ENCODE data around the gene PLCB1. TPM values are rescaled to one million over a fixed set of nuclear protein-coding genes. Genes with fewer than 3 reads are reported as not detected.
A peak's percentile ranks its signal among the peaks of the same experiment; 100 is the strongest.

PLCB1 gene
- total and polyA plus RNA-seq, 2 experiments from 2014 or later, result 14.9 to 20.7 TPM

DNA sequence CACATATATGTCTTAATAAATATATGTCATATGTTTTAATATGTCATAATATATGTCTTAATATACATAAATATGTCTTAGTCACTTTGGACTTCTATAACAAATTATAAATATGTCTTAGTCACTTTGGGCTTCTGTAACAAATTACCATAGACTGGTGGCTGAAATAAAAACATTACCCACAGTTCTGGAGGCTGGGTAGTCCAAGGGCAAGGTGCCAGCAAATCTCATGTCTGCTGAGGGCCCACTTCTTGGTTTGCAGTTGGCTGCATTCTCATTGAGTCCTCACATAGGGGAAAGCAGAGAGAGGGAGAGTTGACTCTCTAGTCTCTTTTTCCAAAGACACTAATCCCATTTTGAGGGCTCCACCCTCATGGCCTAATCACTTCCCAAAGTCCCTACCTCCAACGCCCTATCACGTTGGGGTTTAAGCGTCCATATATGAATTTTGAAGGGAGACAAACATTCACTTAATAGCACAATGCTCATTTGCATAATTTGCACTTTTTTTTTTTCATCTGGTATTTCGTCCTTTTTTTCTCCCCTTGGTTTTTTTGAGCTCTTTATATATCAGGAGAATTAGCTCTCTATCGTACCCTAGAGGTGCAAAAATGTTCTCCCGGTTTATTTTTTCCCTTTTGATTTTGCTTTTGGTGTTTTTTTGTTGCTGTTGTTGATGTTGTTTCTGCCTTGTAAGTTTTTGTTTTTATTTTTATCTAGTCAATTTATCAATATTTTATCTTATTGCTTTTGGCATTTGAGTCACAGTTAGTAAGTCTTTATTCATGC lies 266.4 kb downstream of the PLCB1 start:
- Histone ChIP-seq H4K20me1 (replicated peaks; ENCODE audit: insufficient read depth) (no peaks in the 10 kb centered on the region), H2AFZ (no peak overlapping the region), H3K79me2 (replicated peaks; ENCODE audit: insufficient read depth) (no peaks in the 10 kb centered on the region), H3K27ac (ENCODE audit: low read depth) (no peak overlapping the region), H3K4me3 (no peak overlapping the region), H3F3A (replicated peaks; ENCODE audit: low read depth) (no peaks in the 10 kb centered on the region), H3K9me2 (ENCODE audit: insufficient read depth) (no peaks in the 10 kb centered on the region), H3K27me3 (ENCODE audit: insufficient read depth) (no peaks in the 10 kb centered on the region), H3K36me3 (ENCODE audit: insufficient read depth) (no peaks in the 10 kb centered on the region), H3K4me1 (ENCODE audit: insufficient read depth) (no peaks in the 10 kb centered on the region), H3K4me2 (no peak overlapping the region)
- no peaks in the 10 kb centered on the region for H3K4me1 Mint-ChIP-seq
- no peaks in the 10 kb centered on the region for H3K9me3 Mint-ChIP-seq
- H3K4me3 Mint-ChIP-seq, result no peak overlapping the region
- H3K36me3 Mint-ChIP-seq (ENCODE audit: low read depth), result no peaks in the 10 kb centered on the region
- no peaks in the 10 kb centered on the region for H3K27me3 Mint-ChIP-seq (ENCODE audit: insufficient read depth, low read depth, poor library complexity)
- no peak overlapping the region for H3K27ac Mint-ChIP-seq
- DNase-seq (ENCODE audit: low spot score), result peak; percentile 35
- no peak for TF ChIP-seq ZNF114 (CRISPR knock-in tag; IDR thresholded peaks at IDR 0.05)
- TF ChIP-seq, protein P1, sequence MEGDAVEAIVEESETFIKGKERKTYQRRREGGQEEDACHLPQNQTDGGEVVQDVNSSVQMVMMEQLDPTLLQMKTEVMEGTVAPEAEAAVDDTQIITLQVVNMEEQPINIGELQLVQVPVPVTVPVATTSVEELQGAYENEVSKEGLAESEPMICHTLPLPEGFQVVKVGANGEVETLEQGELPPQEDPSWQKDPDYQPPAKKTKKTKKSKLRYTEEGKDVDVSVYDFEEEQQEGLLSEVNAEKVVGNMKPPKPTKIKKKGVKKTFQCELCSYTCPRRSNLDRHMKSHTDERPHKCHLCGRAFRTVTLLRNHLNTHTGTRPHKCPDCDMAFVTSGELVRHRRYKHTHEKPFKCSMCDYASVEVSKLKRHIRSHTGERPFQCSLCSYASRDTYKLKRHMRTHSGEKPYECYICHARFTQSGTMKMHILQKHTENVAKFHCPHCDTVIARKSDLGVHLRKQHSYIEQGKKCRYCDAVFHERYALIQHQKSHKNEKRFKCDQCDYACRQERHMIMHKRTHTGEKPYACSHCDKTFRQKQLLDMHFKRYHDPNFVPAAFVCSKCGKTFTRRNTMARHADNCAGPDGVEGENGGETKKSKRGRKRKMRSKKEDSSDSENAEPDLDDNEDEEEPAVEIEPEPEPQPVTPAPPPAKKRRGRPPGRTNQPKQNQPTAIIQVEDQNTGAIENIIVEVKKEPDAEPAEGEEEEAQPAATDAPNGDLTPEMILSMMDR (conservative IDR thresholded peaks at IDR 0.05; ENCODE audit: low read depth in 2 of 2), result peak; percentile 28 to 64
- no peak for ATAC-seq

GRCh38 chr20:8399947-8400346 lies 267.9 kb downstream of the PLCB1 start:
- Mint-ChIP-seq H3K27me3 (ENCODE audit: insufficient read depth, low read depth, poor library complexity) (no peaks in the 10 kb centered on the region), H3K4me3 (no peak overlapping the region), H3K27ac (no peak overlapping the region), H3K4me1 (no peaks in the 10 kb centered on the region), H3K9me3 (no peaks in the 10 kb centered on the region), H3K36me3 (ENCODE audit: low read depth) (no peaks in the 10 kb centered on the region)
- Histone ChIP-seq H3K79me2 (replicated peaks; ENCODE audit: insufficient read depth) (no peaks in the 10 kb centered on the region), H3K27me3 (ENCODE audit: insufficient read depth) (no peaks in the 10 kb centered on the region), H4K20me1 (replicated peaks; ENCODE audit: insufficient read depth) (no peaks in the 10 kb centered on the region), H2AFZ (no peak overlapping the region), H3K9me2 (ENCODE audit: insufficient read depth) (no peaks in the 10 kb centered on the region), H3K4me2 (no peak overlapping the region), H3K36me3 (ENCODE audit: insufficient read depth) (no peaks in the 10 kb centered on the region), H3K4me1 (ENCODE audit: insufficient read depth) (no peaks in the 10 kb centered on the region), H3F3A (replicated peaks; ENCODE audit: low read depth) (no peaks in the 10 kb centered on the region), H3K27ac (ENCODE audit: low read depth) (no peak overlapping the region), H3K4me3 (no peak overlapping the region)
- ATAC-seq (no peak), DNase-seq (ENCODE audit: low spot score) (no peak)
- TF ChIP-seq STAT1 (IDR thresholded peaks at IDR 0.05; ENCODE audit: unreplicated experiment), result no peak

- Histone ChIP-seq H4K20me1 (replicated peaks; ENCODE audit: insufficient read depth) (no peaks in the 10 kb centered on the region), H3F3A (replicated peaks; ENCODE audit: low read depth) (no peaks in the 10 kb centered on the region), H3K4me3 (no peak overlapping the region), H3K27me3 (ENCODE audit: insufficient read depth) (no peaks in the 10 kb centered on the region), H2AFZ (no peak overlapping the region), H3K36me3 (ENCODE audit: insufficient read depth) (no peaks in the 10 kb centered on the region), H3K4me1 (ENCODE audit: insufficient read depth) (no peaks in the 10 kb centered on the region), H3K9me2 (ENCODE audit: insufficient read depth) (no peaks in the 10 kb centered on the region), H3K27ac (ENCODE audit: low read depth) (no peak overlapping the region), H3K4me2 (no peak overlapping the region), H3K79me2 (replicated peaks; ENCODE audit: insufficient read depth) (no peaks in the 10 kb centered on the region)
- Mint-ChIP-seq H3K4me3 (no peak overlapping the region), H3K4me1 (no peaks in the 10 kb centered on the region), H3K36me3 (ENCODE audit: low read depth) (no peaks in the 10 kb centered on the region), H3K27me3 (ENCODE audit: insufficient read depth, low read depth, poor library complexity) (no peaks in the 10 kb centered on the region), H3K27ac (no peak overlapping the region), H3K9me3 (no peaks in the 10 kb centered on the region)
- TF ChIP-seq CREB1 (CRISPR knock-in tag; IDR thresholded peaks at IDR 0.05; ENCODE audit: low read depth) (no peak), ZNF331 (CRISPR knock-in tag; IDR thresholded peaks at IDR 0.05; ENCODE audit: low read depth) (no peak), NANOG (IDR thresholded peaks at IDR 0.05; ENCODE audit: borderline replicate concordance) (no peak), EZH2phosphoT487 (IDR thresholded peaks at IDR 0.05; ENCODE audit: unreplicated experiment) (no peak)
- no peak for DNase-seq (ENCODE audit: low spot score)
- ATAC-seq, result no peak
Observed at GRCh38 chr20:8400486-8400885, 268.4 kb downstream of the PLCB1 start.
